Panc1 (cell line): ENCODE results near the gene TIE1.

Experiments used
- CTCF ChIP-seq: fragments of 450-650 bp; IDR thresholded peaks from 2 replicates; pipeline ENCODE4 v1.5.1; 2017; ENCODE audit warnings: mild to moderate bottlenecking
- POLR2AphosphoS5 ChIP-seq: IDR thresholded peaks from 2 replicates; pipeline ENCODE4 v1.6.1; 2012; ENCODE audit warnings: mild to moderate bottlenecking, low read depth, low read length, moderate library complexity
- REST ChIP-seq, 2 experiments: IDR thresholded peaks; 2 replicates each; pipeline ENCODE4 v1.6.1; 2011 to 2012; ENCODE audit warnings: low read depth in 2 of 2, control low read depth in 1 of 2, low read length in 1 of 2, mild to moderate bottlenecking in 1 of 2, moderate library complexity in 1 of 2; ENCODE audit not compliant: insufficient read depth in 1 of 2
- SIN3A ChIP-seq: IDR thresholded peaks from 2 replicates; pipeline ENCODE4 v1.6.1; 2012; ENCODE audit warnings: low read depth, mild to moderate bottlenecking, low read length, moderate library complexity, borderline replicate concordance; ENCODE audit not compliant: insufficient read depth
- TCF7L2 ChIP-seq: IDR thresholded peaks from 2 replicates; pipeline ENCODE4 v1.6.1; 2011; ENCODE audit warnings: mild to moderate bottlenecking, low read depth, low read length, inconsistent platforms

- TF ChIP-seq CTCF (no peak), POLR2AphosphoS5 (no peak), REST (IDR thresholded peaks at IDR 0.05; ENCODE audit: insufficient read depth in 1 of 2, low read depth in 2 of 2, low read length in 1 of 2) (no peak), SIN3A (no peak), TCF7L2 (no peak)
Observed at GRCh38 chr1:43296207-43296606, 4.6 kb upstream of the TIE1 start.
